Measurements from ENCODE around the gene BBS12.

Gene BBS12

DNA sequence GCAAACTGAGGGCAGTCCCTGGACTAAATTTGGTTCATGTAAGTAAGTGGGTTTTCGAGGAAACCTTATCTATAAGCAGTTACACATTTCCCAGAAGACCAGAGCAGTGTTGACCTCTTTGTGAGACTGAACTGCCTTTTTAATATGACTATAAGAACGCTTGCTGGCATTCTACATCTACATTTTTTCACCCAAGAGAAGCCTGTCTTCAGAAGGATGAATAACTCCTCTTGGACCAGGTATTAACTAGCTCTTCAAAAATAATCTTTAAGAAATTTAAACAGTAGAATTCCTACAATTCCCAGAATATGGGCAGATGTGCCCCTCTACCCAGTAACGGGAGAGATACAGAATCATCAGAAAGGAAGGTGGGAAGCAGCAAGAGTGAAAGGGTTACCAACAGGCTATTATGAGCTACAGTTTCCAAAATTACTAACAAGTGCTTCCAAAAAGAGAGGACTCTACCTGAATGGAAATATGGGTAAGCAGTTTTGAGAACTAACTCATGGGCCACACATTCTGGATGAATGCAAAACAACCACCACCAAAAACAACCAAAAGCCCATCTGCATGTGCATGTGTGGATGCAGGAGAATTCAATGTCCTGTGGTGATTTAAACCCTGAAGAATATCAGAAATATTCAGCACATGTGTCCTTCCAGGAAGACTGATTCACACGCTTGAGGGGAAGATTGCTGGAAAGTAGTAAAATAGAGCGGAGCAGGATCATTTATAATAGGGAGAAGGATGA is 17.4 kb downstream of the BBS12 start:
- no peak overlapping the region for H3K4me3 ChIP-seq (ENCODE audit: low read length)
- peaks cover 7% of the 10 kb centered on the region for H3K4me1 ChIP-seq (ENCODE audit: control insufficient read depth, low read depth, low read length)
- no peak overlapping the region for H3K9ac ChIP-seq (ENCODE audit: low read length)
- no peaks in the 10 kb centered on the region for H3K9me3 ChIP-seq (ENCODE audit: control insufficient read depth, low read depth, low read length)
- H3K36me3 ChIP-seq (ENCODE audit: control insufficient read depth, low read depth, low read length) = no peaks in the 10 kb centered on the region
- no peak overlapping the region for H3K27ac ChIP-seq (ENCODE audit: low read length)
- H3K27me3 ChIP-seq (ENCODE audit: control insufficient read depth, insufficient read depth, low read length) = no peaks in the 10 kb centered on the region

- H3K9me3 ChIP-seq (ENCODE audit: control insufficient read depth, low read depth, low read length) = no peaks in the 10 kb centered on the region
- H3K27me3 ChIP-seq (ENCODE audit: control insufficient read depth, insufficient read depth, low read length) = no peaks in the 10 kb centered on the region
- H3K9ac ChIP-seq (ENCODE audit: low read length) = no peak overlapping the region
- H3K36me3 ChIP-seq (ENCODE audit: control insufficient read depth, low read depth, low read length) = no peaks in the 10 kb centered on the region
- no peaks in the 10 kb centered on the region for H3K4me1 ChIP-seq (ENCODE audit: control insufficient read depth, low read depth, low read length)
- no peak overlapping the region for H3K4me3 ChIP-seq (ENCODE audit: low read length)
- H3K27ac ChIP-seq (ENCODE audit: low read length) = no peak overlapping the region
These were observed 23.2 kb downstream of the BBS12 start for GRCh38 chr4:122755675-122756074.

- no peak overlapping the region for H3K4me3 ChIP-seq (ENCODE audit: low read length)
These were observed 25.5 kb downstream of the BBS12 start for GRCh38 chr4:122758033-122758432.

GRCh38 chr4:122759639-122760310 is 27.3 kb downstream of the BBS12 start:
- peaks cover 16% of the 10 kb centered on the region for H3K4me1 ChIP-seq (ENCODE audit: control insufficient read depth, low read depth, low read length)
- no peak overlapping the region for H3K9ac ChIP-seq (ENCODE audit: low read length)
- H3K9me3 ChIP-seq (ENCODE audit: control insufficient read depth, low read depth, low read length) = no peaks in the 10 kb centered on the region
- H3K36me3 ChIP-seq (ENCODE audit: control insufficient read depth, low read depth, low read length) = no peaks in the 10 kb centered on the region
- H3K27me3 ChIP-seq (ENCODE audit: control insufficient read depth, insufficient read depth, low read length) = no peaks in the 10 kb centered on the region
- H3K27ac ChIP-seq (ENCODE audit: low read length) = no peak overlapping the region
- no peak overlapping the region for H3K4me3 ChIP-seq (ENCODE audit: low read length)

More at GRCh38 chr4:122758033-122758432, 25.5 kb downstream of the BBS12 start:
- no peak overlapping the region for H3K27ac ChIP-seq (ENCODE audit: low read length)
- peaks cover 8% of the 10 kb centered on the region for H3K4me1 ChIP-seq (ENCODE audit: control insufficient read depth, low read depth, low read length)
- H3K36me3 ChIP-seq (ENCODE audit: control insufficient read depth, low read depth, low read length) = no peaks in the 10 kb centered on the region
- no peaks in the 10 kb centered on the region for H3K9me3 ChIP-seq (ENCODE audit: control insufficient read depth, low read depth, low read length)
- H3K9ac ChIP-seq (ENCODE audit: low read length) = no peak overlapping the region
- H3K27me3 ChIP-seq (ENCODE audit: control insufficient read depth, insufficient read depth, low read length) = no peaks in the 10 kb centered on the region

DNA sequence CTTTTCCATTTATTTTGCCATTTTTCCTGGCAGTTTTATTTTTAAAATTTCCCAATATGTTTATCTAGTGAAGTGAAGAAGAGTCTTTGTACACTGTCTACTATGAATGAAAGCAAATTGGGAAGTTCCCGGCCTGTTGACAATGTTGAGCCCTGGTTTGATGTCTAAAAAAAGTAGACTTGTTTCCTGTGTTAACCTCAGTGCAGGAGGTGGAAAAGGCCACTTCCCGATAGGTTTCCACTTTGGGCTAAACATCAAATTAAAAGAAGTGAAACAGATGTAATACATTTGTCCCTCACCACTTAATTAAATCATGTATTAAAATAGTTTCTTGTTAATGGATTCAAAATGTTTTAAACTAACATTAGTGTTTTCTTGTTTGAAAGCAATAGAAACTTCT is 30.0 kb downstream of the BBS12 start:
- Histone ChIP-seq H3K27ac (ENCODE audit: low read length) (no peak overlapping the region), H3K27me3 (ENCODE audit: control insufficient read depth, insufficient read depth, low read length) (no peaks in the 10 kb centered on the region), H3K9me3 (ENCODE audit: control insufficient read depth, low read depth, low read length) (no peaks in the 10 kb centered on the region), H3K4me1 (ENCODE audit: control insufficient read depth, low read depth, low read length) (peaks cover 16% of the 10 kb centered on the region), H3K4me3 (ENCODE audit: low read length) (no peak overlapping the region), H3K9ac (ENCODE audit: low read length) (no peak overlapping the region), H3K36me3 (ENCODE audit: control insufficient read depth, low read depth, low read length) (no peaks in the 10 kb centered on the region)

DNA sequence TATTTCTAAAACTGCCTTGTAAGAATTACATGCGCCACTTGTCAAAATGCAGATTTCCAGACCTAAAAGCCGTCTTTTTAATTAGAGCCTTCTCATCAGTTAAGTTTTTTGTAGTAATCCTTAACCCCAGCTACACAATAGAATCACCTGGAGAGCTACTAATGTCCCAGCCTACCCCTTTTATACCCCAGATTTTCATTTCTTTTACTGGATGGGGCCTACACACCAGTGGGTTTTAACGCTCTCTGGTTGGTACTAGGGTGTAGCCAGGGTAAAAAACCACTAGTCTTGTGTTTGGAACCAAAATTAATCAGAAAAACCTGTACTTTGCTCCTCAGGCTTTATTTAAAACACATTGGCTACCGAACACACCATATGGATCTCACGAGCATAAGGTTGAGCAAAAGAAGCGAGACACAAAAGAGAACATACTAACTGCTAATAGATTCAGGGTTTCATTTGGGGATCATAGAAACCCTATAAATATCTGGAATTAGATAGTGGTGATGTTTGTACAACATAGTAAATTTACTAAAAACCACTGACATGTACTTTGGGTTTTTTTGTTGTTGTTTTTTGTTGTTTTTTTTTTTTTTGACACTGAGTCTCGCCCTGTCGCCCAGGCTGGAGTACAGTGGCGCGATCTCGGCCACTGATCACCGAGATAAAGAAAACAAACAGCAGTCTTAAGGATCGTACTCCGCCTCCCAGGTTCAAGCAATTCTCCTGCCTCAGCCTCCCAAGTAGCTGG is 30.6 kb downstream of the BBS12 start:
- H3K4me1 ChIP-seq (ENCODE audit: control insufficient read depth, low read depth, low read length) = peaks cover 16% of the 10 kb centered on the region

DNA sequence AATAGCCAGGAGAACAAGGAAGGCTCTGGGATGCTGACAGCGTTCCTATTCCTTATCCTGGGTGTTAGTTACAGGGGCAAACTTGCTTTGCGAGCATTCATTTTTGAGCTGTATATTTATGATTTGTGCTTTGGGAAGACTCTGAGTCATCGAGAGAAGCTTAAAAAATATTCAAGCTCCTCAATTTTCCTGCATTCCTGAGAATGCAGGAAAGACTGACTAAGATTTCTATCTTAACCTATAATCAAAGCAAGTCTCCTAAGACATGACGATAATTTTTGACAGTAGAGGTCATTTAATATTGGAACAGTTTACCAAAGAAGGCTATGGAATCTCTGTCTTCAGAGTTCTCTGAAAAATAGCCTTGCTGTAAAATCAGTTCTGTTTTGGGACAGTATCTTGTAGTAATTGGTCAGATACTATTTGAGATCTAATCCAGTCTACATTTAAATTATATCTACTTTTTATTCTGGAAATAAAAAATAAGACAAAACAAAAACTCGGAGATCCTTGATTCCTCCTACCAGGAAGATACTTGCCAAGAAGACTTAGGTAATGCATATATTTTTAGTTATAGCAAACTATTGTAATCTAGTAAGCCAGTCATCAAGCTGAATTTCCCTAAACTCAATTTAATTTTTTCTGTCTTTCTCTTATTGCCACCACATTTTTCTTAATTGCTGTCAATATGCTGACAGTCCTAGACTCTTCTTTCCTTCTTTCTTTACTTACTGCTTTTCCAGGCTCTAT is 31.7 kb downstream of the BBS12 start:
- Histone ChIP-seq H3K9ac (ENCODE audit: low read length) (no peak overlapping the region), H3K36me3 (ENCODE audit: control insufficient read depth, low read depth, low read length) (no peaks in the 10 kb centered on the region), H3K27me3 (ENCODE audit: control insufficient read depth, insufficient read depth, low read length) (no peaks in the 10 kb centered on the region), H3K9me3 (ENCODE audit: control insufficient read depth, low read depth, low read length) (no peaks in the 10 kb centered on the region), H3K4me3 (ENCODE audit: low read length) (no peak overlapping the region), H3K4me1 (ENCODE audit: control insufficient read depth, low read depth, low read length) (peaks cover 16% of the 10 kb centered on the region), H3K27ac (ENCODE audit: low read length) (no peak overlapping the region)

More for the DNA sequence above, 30.6 kb downstream of the BBS12 start:
- Histone ChIP-seq H3K9me3 (ENCODE audit: control insufficient read depth, low read depth, low read length) (no peaks in the 10 kb centered on the region), H3K9ac (ENCODE audit: low read length) (no peak overlapping the region), H3K27ac (ENCODE audit: low read length) (no peak overlapping the region), H3K27me3 (ENCODE audit: control insufficient read depth, insufficient read depth, low read length) (no peaks in the 10 kb centered on the region), H3K36me3 (ENCODE audit: control insufficient read depth, low read depth, low read length) (no peaks in the 10 kb centered on the region), H3K4me3 (ENCODE audit: low read length) (no peak overlapping the region)

GRCh38 chr4:122764821-122765215 is 32.3 kb downstream of the BBS12 start:
- H3K4me3 ChIP-seq (ENCODE audit: low read length) = no peak overlapping the region
- H3K9me3 ChIP-seq (ENCODE audit: control insufficient read depth, low read depth, low read length) = no peaks in the 10 kb centered on the region
- no peaks in the 10 kb centered on the region for H3K36me3 ChIP-seq (ENCODE audit: control insufficient read depth, low read depth, low read length)
- H3K9ac ChIP-seq (ENCODE audit: low read length) = no peak overlapping the region
- no peak overlapping the region for H3K27ac ChIP-seq (ENCODE audit: low read length)
- H3K27me3 ChIP-seq (ENCODE audit: control insufficient read depth, insufficient read depth, low read length) = no peaks in the 10 kb centered on the region
- H3K4me1 ChIP-seq (ENCODE audit: control insufficient read depth, low read depth, low read length) = peaks cover 16% of the 10 kb centered on the region

GRCh38 chr4:122765692-122766352 is 33.3 kb downstream of the BBS12 start:
- Histone ChIP-seq H3K4me3 (ENCODE audit: low read length) (no peak overlapping the region), H3K9me3 (ENCODE audit: control insufficient read depth, low read depth, low read length) (no peaks in the 10 kb centered on the region), H3K27me3 (ENCODE audit: control insufficient read depth, insufficient read depth, low read length) (no peaks in the 10 kb centered on the region), H3K36me3 (ENCODE audit: control insufficient read depth, low read depth, low read length) (no peaks in the 10 kb centered on the region), H3K9ac (ENCODE audit: low read length) (no peak overlapping the region), H3K4me1 (ENCODE audit: control insufficient read depth, low read depth, low read length) (peaks cover 16% of the 10 kb centered on the region), H3K27ac (ENCODE audit: low read length) (no peak overlapping the region)

- Histone ChIP-seq H3K36me3 (ENCODE audit: control insufficient read depth, low read depth, low read length) (no peaks in the 10 kb centered on the region), H3K27ac (ENCODE audit: low read length) (no peak overlapping the region), H3K9me3 (ENCODE audit: control insufficient read depth, low read depth, low read length) (no peaks in the 10 kb centered on the region), H3K9ac (ENCODE audit: low read length) (no peak overlapping the region), H3K4me3 (ENCODE audit: low read length) (no peak overlapping the region), H3K4me1 (ENCODE audit: control insufficient read depth, low read depth, low read length) (peaks cover 16% of the 10 kb centered on the region), H3K27me3 (ENCODE audit: control insufficient read depth, insufficient read depth, low read length) (no peaks in the 10 kb centered on the region)
These were observed 33.8 kb downstream of the BBS12 start for GRCh38 chr4:122766353-122766705.

DNA sequence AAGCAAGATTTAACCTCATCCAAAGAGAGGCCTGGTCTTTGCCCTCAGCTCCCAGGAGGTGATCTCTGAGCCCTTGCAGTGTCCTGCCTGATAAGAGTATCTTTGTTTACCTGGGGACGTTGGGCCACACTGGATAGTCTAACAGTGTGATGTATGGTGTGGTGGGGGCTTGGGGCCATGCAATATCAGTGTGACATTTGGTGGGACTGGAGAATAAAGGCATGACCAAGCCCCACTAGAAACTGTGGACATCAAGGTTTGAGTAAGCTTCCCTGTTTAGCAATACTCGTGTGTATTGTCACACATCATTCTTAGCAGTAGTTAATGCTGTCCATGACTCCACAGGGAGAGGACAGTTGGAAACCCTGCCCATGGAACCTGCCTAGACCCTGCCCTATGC is 34.4 kb downstream of the BBS12 start:
- no peak overlapping the region for H3K9ac ChIP-seq (ENCODE audit: low read length)
- H3K27ac ChIP-seq (ENCODE audit: low read length) = no peak overlapping the region
- H3K4me3 ChIP-seq (ENCODE audit: low read length) = no peak overlapping the region
- no peaks in the 10 kb centered on the region for H3K9me3 ChIP-seq (ENCODE audit: control insufficient read depth, low read depth, low read length)
- H3K4me1 ChIP-seq (ENCODE audit: control insufficient read depth, low read depth, low read length) = peaks cover 16% of the 10 kb centered on the region
- no peaks in the 10 kb centered on the region for H3K36me3 ChIP-seq (ENCODE audit: control insufficient read depth, low read depth, low read length)
- no peaks in the 10 kb centered on the region for H3K27me3 ChIP-seq (ENCODE audit: control insufficient read depth, insufficient read depth, low read length)

All from iPS-18a (cell line).